Activated gamma-delta T cell treated with Interleukin-2 at 50 U/mL for 16 hours (primary cell): ENCODE data around the gene EIF1.
A peak's percentile ranks its signal among the peaks of the same experiment; 100 is the strongest.
"Not testable (repeated sequence)": the region's sequence is repeated elsewhere in the genome, so short reads cannot be mapped to it uniquely, and the experiment has no call there.

Experiments used
- DNase-seq: peaks from one replicate; pipeline ENCODE4 v3.0.0-alpha.2; 2020

The EIF1 gene

DNA sequence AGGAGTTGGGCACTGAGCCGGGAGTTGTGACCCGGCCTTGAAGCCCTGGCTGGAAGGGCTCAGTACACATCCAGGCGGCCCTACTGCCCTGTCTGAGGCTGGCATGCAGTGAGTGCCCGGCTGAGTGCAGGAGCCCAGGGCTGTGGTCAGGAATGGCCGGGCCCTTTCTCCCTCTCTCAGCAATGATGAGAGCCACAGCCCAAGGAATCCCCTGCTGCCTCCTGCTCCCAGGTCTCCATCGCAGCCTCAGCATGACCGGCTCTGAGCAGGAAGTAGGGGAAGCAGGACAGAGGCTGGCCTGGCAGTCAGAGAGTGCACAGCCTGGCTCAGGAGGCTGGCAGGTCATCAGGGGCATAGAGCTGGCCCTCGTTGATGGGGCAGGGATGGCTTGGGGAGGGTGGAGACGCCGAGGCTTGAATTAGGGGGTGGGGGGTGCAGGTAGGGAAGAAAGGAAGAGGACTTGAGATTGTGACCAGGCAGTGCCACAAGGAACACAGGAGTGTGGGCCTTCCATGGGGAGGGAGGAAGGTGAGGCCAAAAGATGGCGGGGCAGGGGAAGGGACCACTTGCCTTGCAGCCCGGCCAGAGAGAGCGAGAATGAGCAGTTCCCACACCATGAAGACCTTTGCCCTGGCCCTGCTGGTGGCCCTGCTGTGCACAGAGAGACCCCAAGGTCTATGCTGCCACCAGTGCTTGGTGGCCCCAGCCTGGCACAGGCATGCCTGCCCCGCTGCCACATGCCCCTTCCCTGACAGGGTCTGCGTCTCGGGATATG lies 32.2 kb upstream of the EIF1 start:
- DNase-seq = no peak

DNA sequence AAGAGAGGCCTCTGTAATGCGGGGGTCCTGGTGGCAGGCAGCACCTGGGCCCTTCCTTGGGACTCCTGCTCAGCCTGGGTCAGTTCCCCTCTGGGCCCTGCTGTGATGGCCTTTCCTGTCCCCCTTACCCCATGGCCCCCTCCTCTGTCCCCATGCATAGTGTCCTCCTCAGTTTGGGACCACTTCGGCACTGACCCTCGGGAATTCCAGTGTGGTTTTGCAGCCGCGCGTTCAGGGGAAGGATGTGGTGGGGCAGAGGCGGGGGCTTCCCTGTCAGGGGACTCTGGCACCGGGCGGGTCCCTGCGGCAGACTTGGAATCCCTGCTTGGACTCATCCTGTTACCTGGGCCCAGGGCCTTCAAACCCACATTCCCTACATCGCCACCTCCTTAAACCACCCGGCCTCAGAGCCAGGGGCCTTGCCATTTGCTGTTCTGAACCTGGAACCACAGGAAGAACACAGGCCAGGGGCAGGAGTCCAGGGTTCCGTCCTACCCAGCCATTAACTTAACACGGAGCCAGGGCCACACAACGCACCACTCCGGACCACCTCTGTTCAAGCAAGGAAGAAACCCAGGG lies 31.4 kb upstream of the EIF1 start:
- no peak for DNase-seq

DNA sequence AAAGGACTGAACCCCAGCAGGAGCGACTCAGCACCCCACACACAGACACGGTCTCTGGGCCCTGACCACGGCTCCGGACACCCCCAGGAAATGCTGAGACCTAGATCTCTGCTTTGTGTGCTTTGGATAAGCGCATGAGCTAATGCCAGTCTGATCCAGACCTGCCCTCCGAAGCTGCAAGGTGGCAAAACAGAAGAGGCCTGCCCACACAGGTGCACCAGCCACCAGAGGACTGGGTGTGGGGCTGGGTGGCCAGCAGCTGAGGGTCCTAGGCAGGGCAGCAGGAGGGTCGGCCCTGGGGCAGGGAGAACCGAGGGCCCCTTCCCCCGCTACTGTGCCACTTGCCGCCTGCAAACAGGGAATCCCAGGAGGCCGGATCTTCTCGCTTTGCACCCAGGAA lies 30.7 kb upstream of the EIF1 start:
- no peak for DNase-seq

DNA sequence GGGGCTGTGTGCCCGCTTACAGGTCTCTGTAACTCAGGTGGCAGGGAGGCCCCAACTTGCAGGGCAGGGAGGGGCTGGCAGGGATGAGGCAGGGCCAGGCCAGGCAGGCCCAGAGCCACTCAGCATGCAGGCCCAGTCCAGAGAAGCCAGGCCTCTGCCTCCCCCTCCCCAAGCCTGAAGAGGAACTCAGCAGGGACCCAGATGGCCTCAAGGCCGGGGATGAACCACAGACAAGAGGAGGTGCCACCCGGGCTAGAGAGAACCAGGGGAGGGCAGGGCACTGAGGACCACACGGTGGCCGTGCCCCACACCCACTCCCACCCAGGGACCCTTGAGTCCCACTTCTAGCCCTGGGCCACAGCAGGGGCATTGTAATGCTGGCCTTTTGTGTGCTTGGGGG lies 29.8 kb upstream of the EIF1 start:
- no peak for DNase-seq

DNA sequence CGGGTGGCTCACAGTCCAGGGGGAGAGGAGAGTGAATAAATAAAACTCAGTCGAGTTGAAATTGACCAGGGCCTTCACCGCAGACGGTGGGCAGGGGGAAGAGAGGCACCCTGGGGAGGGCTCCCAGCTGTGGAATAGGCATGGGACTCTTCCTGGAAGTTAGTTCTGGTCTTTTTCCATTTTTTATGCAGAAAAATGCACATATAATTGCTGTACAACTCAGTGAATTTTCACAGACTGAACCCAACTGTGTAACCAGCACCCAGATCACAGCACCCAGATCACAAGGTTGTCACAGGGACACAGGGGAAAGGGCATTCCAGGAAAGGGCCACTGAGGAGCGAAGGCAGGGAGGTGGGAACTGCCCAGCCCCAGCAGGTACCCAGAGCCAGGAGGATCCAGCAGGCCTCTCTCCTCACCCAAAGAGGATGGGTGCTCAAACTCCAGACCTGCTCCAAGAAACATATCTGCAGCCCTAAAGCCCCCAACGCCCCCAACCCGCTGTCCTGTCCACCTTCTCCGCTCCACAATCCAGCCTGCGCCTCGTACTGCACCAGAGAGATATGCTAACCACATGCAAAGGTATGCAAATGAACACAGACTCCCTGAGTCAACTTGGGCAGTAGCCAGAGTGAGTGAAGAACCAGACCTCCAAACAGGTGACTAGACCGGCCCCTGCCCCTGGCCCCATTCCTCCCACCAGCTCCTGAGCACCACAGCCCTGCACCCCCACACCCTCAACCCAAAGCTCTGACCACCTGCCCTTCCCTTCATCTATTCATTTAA lies 29.1 kb upstream of the EIF1 start:
- DNase-seq = no peak

DNA sequence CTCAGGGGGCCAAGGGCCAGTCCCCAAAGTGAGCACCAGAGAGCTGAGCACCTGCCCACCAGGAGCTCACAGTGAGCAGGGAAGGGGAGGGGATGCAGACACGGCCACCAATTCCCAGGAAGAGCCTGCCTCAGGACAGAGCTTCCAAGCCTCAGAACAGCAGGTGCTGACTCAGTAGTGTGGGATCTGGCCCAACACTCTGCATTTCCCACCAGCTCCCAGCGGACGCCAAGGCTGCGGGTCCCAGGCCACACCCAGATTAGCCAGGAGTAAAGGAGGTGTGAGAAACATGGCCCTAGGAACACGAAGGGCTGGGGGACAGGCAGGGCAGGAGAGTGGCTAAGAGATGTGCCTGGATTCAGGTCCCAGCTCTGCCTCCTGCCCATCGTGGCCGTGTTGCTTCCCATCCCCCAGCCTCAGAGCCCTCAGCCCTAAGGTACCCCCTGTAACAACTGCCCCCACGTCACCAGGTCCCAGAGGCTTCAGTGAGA lies 28.4 kb upstream of the EIF1 start:
- no peak for DNase-seq

DNA sequence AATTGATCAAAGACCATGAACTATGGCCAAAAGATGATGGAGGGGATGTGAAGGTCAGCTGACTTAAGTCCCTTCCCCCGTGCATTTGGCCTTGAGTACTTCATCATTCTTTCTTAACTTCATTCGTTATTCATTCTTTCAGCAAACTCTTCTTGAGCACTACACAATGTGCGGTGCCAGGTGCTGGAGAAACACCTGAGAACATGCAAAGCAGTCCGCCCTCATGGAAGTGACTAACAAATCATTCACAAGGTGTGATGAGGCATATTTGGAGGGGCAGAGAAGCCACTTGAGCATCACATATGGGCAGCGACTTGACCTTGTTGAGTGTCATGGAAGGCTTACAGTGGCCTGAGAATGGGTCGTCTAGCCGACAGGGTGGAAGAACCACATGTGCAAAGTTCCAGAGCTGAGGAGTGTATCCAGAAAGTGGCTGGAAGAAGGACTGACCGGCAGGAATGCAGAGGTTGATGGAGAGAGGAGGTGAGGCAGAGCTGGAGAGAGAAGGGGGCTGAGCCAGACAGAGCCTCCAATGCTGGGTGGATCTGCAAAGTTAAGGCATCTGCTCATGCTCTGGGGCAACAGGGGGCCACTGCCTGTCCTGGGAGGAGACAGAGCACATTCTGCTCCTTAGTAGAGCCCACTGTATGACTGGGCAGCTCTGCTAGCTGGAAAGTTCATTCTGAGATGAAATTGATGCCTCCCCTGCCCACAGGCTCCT lies 25.1 kb upstream of the EIF1 start:
- DNase-seq = no peak

DNA sequence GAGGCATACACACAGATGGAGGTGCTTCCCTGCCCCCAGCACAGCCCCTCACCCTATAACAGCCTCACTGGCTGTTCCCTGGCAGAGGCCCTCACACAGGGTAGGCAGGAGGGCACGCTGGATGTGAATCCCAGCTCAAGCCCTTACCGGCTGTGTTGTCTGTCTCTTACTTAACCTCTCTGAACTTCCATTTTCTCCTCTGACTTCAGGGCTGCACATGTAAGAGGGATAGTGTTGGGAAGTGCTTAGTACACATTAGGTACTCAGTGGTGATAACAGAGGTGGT lies 24.6 kb upstream of the EIF1 start:
- DNase-seq = no peak

DNA sequence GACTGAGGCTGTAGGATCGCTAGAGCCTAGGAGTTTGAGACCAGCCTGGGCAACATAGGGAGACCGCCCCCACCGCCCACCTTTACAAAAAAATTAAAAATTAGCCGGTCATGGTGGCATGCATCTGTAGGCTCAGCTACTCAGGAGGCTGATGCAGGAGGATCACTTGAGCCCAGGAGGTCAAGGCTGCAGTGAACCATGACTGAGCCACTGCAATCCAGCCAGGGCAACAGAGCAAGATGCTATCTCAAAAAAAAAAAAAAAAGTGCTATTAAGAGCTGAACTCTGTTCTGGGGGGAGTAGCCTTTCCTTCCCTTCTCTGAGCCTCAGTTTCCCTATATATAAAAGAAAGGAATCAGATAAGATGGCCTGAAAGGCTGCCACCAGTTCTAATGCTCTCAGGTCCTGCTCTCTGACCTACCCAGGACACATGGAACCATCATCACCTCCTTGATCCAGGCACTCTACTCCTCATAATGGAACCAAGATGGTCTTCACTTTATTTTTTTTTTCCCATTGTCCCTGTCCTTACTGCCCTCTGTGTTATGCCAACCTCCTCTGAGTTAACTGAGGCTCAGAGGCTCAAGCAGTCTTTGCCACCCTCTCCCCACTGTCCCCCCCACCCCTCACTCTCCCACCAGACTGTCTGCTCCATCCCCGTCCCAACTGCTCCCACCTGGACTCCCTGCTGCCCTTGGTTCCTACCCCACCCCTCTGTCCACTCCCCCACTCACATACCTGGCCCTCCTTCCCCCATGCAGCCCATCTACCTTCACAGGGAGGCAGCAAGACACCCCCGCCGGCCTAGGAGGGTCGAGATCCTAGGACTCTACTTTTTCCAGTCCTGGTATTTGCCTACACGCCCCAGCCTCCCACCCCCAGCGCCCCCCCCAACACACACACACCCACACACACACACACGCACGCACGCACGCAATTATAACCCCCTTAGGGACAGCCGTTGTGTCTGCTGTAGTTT lies 23.8 kb upstream of the EIF1 start:
- no peak for DNase-seq

DNA sequence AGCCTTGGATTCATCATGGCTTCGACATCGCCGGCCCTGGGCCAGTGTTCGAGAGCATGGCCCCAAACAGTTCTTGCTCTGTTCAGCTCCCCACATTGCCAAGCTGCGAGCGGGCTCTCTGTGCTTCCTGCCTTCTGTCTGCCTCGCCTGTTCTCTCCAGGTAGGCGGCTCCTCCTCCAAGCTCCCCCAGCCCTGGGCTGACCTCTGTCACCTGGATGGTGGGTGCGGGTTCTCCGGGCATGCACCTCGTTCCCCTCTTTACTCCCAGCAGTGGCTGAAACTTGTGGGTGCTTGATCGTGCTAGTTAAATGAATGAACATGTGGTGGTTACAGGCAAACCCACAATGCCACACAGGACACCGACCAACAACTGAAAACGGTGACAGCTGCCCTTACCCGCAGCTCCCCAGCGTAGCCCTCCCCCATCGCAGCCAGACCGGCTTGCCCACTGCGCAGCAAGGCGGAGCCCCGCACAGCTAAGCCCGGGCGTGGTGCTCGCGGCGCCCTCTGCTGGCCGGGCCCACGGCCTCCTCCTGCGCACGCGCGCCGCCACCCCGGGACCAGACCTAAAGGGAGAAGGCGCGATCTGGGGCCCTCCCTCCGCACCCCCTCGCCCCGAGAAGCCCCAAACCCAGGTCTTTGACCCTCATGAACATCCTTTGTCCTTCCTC lies 23.0 kb upstream of the EIF1 start:
- DNase-seq = peak; percentile 87

DNA sequence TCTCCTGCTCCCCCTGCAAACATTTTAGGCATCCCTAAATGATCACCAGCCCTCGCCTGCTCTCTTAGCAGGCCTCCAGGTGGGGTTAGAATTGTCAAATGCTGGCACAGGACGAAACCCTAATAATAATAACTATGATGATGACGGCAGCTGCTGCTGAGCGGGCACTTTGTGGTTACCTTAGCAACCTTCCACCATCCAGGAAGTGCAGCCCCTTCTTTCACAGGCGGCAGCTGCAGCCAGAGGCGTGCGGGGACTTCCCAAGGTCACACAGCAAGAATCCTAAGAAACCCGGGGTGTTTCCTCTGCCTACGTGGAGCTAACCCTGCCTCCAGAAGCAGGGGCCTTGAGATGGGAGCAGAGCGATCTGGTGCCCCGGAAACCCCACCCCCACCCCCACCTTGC lies 22.4 kb upstream of the EIF1 start:
- peak; percentile 42 for DNase-seq

DNA sequence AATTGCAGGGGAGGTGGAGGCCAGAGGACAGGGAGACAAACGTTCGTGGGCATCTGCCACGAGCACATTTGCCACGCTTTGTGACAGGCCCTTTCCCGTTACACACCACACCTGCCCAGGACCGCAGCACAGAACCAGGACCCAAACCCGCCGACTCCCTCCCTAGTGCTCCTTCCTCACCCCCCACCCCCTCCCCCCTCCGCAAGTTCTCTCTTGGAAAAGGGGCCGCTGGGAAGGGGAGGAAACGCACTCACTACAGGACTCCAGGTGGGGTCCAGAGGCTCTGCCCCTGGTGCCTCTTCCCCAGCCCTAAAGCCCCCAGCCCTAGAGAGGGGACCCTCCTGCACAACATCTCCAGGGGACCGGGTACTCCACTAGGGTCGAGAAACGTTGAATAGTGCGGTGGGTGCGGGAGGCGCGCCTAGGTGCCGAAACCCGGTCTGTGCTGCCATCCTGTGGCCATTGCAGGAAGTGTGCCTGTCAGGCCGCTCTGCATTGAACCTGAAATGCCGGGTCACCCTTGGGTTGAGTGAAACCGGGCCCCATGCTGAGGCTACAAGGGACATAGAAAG lies 21.9 kb upstream of the EIF1 start:
- peak; percentile 88 for DNase-seq

DNA sequence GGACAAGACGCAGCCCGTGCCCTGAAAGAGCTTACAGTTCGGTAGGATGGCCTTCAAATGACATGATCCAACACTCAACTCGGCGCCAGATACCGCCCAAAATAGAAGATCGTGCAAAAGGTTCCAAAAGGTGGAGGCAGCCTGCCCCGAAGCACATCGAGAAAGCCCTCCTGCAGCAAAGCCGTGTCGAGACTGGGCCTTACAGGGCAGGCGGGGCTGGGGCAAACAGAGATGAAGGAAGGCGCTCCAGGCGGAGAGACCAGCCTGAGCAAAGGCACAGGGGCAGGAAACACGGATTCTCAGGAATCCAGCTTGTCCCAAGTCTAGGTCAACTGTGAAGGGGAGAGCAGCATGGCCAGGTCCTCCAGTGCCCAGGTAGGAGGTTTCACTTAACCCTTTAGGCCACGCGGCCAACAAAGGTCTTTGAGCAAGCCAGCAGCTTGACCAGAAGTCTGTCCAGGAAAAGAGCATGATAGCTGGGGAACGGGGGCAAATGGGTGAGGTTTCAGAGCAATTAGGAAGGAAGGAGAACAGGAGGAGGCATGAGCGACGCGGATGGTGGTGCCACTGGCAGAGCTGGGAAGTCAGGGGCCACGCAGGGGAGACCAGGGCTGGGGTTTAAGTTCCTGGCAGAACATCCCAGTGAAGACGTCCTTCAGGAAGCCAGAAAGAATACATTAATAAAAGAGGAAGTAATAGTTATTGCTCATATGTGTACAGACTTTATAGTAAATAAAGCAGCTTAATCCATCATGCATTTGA lies 21.2 kb upstream of the EIF1 start:
- DNase-seq = no peak

DNA sequence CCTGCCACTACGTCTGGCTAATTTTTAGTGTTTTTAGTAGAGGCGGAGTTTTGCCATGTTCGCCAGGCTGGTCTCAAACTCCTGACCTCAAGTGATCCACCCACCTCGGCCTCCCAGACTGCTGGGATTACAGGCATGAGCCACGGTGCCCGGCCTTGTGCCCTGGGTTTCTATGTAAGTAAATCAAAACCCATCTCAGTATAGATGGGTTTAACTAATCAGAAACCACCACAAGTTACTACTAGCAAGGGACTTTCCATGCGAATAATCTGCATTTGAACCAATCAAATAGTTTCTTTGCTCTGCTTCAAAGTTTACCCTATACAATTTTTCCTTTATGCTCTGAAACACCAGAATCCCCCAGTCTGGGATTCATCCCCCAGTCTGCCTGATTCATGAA lies 16.5 kb upstream of the EIF1 start:
- no peak for DNase-seq

DNA sequence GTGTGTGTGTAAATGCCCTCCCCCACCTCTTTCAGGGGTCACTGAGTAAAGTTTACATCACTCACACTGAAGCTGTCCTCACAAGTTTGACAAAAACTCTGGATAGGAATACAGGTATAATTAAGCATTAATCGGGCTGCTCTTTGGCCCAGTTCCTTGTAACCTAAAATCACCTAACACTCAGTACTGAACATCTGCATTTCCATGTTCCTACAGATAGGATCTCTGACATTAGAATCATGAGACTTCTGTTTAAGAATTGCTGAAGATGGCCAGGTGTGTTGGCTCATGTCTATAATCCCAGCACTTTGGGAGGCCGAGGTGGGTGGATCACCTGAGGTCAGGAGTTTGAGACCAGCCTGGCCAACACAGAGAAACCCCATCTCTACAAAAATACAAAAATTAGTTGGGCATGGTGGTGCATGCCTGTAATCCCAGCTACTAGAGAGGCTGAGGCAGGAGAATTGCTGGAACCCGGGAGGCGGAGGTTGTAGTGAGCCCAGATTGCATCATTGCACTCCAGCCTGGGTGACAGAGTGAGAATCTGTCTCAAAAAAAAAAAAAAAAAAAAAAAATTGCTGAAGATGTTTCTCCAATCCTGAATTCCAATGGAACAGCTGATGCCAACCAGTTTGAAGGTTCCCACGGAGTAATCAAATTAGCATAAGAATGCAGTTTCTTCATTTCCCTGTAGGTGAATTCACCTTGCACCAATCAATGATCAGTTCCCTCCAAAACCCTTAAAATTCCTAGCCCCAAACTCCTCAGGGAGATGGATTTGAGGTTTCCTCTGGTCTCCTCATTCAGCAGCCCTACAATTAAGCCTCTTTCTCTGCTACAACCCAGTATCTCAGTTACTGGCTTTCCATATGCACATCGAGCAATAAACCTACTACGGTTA lies 13.3 kb upstream of the EIF1 start:
- DNase-seq = not testable (repeated sequence)

DNA sequence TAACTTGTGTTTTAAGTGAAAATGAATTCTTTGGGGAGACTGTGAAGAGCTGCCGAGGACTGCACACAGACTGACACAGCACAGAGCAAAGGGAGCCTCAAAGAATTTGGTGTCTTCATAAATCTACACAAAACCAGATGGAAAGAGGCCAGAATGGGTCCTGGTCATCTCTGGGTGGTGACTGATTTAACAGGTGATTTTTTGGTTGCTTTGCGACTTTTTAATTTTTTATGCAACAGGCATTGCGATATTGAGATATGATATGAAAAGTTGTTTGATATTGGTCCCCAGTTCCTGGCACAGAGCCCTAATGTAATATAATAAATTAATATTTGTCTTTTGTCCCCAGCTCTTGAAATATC lies 12.6 kb upstream of the EIF1 start:
- no peak for DNase-seq

DNA sequence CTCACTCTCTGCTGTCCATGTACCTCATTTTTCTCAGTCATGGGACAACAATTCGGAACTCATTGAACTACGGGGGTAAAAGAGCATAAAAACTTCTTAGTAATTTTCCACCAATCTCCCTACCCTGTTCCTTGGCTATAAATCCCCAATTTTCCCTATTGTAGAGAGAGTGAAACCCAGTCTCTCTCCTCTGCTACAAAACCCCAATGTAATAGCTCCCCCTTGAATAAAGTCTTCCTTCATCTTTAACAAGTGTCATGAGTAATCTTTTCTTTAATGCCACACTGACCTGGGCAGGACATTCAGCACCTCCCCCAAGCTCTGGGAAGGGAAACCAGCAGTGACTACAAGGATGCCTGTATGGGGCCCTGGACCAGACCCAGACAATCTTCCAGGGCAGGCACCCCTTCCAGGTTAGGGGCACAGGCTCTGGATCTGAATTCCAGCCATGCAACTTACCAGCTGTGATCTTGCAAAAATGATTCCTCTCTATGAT lies 10.2 kb upstream of the EIF1 start:
- DNase-seq = no peak

DNA sequence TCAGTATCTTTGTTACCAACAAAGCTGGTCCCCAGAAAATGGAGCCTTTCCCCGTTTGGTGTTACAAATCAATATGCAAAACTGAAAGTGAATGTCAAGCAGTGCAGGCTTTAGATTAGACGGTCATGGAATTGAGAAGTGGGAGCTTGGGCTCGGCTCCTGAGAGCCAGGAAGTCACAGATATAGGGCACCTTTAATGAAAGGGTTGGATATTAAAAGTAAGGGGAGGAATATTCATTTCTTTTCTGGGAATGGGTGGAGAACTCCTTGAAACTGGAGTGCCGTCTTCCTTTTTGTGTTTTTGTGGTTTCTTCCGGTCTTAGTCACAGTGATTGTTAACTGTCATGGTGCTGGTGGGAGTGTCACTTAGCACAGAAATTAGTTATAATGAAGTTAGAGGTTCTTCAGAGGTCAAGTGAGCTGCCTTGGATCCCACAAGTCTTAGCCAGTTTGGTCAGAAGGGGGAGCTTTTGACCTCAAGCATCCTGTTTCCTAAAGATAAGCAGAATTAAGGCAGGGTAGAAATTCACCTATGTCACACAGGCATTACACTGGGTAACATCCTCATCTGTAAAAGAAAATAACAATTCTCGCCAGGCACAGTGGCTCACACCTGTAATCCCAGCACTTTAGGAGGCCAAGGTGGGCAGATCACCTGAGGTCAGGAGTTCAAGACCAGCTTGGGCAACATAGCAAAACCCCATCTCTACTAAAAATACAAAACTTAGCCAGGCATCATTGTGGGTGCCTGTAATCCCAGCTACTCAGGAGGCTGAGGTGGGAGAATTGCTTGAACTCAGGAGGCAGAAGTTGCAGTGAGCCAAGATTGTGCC lies 9.6 kb upstream of the EIF1 start:
- DNase-seq = peak; percentile 51
